Bronchial epithelial cell (primary cell): ENCODE measurements around the gene TMEM154. TPM values are rescaled to one million over a fixed set of nuclear protein-coding genes. Genes with fewer than 3 reads are reported as not detected.

Experiments used
- DNase-seq: peaks from one replicate; pipeline ENCODE4 v3.0.0-alpha.2; 2010; ENCODE audit warnings: low read depth
- FAIRE-seq: peaks from 2 replicates; lab custom pipeline; 2011; peaks lifted over from hg19 to GRCh38; lab: Jason Lieb, UNC
- H3K27me3 ChIP-seq: 2 replicates; pipeline ENCODE4 v1.5.1; 2011; ENCODE audit warnings: low read length; ENCODE audit not compliant: control insufficient read depth, insufficient read depth
- H3K36me3 ChIP-seq: 2 replicates; pipeline ENCODE4 v1.5.1; 2011; ENCODE audit warnings: low read length; ENCODE audit not compliant: control insufficient read depth, insufficient read depth
- H3K4me3 ChIP-seq: 2 replicates; pipeline ENCODE4 v1.5.1; 2011; ENCODE audit warnings: mild to moderate bottlenecking, low read depth, low read length, control low read depth
- total RNA-seq: library from RNA; depleted of rRNA; stranded (reverse); fragments of >200 nt; gene quantifications from 2 replicates; pipeline ENCODE4 v1.2.1, GENCODE V29; 2014
- TF ChIP-seq, protein P1 (sequence below): IDR thresholded peaks from 2 replicates; pipeline ENCODE4 v1.5.1; 2011; ENCODE audit warnings: mild to moderate bottlenecking, moderate library complexity, low read length, control low read depth, inconsistent platforms; ENCODE audit not compliant: insufficient read depth, severe bottlenecking

Gene TMEM154
- total RNA-seq, 1 donor from 2014 or later: 22.4 TPM

DNA sequence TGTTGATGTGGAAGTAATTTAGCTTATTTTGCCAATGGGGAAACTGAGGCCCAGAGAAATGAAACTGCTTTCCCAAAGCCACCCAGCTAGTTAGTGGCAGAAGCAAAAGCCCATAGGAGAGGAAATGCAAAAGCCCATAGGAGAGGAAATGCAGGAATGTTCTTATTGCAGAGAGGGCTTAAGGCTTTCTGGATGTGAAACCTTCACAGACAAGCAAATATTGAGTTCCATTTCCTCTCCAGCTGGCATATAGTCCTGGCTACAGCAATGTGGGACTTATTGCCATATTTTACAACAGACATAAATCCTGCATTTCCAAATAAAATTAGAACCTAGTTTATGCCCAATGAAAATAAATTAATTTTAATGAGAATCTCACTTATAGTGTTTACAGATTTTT, 69.7 kb downstream of the TMEM154 start:
- Histone ChIP-seq H3K36me3 (no peaks in the 10 kb centered on the region), H3K27me3 (no peaks in the 10 kb centered on the region), H3K4me3 (no peak overlapping the region)
- DNase-seq (no peak), FAIRE-seq (no peak)
- TF ChIP-seq, protein P1, sequence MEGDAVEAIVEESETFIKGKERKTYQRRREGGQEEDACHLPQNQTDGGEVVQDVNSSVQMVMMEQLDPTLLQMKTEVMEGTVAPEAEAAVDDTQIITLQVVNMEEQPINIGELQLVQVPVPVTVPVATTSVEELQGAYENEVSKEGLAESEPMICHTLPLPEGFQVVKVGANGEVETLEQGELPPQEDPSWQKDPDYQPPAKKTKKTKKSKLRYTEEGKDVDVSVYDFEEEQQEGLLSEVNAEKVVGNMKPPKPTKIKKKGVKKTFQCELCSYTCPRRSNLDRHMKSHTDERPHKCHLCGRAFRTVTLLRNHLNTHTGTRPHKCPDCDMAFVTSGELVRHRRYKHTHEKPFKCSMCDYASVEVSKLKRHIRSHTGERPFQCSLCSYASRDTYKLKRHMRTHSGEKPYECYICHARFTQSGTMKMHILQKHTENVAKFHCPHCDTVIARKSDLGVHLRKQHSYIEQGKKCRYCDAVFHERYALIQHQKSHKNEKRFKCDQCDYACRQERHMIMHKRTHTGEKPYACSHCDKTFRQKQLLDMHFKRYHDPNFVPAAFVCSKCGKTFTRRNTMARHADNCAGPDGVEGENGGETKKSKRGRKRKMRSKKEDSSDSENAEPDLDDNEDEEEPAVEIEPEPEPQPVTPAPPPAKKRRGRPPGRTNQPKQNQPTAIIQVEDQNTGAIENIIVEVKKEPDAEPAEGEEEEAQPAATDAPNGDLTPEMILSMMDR: no peak

DNA sequence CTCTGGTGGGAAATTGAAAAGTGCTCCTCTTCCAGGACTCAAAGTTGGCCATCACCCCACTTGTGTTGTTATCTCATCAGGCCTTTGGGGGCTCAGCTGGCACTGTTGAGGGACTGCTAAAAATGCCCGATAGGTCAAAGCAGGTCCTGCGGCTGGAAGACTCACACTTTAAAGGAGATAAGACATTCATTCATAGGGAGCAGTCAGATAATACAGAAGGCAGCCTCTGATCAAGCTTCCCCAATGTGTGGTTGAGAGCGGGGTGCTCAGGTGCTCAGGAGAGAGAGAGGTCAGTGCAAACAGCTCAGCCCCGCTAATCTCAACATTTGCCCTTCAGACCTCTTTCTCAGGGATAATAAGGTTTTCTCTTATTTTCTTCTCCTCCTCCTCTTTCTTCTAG, 70.3 kb downstream of the TMEM154 start:
- TF ChIP-seq, protein P1: no peak
- Histone ChIP-seq H3K27me3 (no peaks in the 10 kb centered on the region), H3K4me3 (no peak overlapping the region), H3K36me3 (no peaks in the 10 kb centered on the region)
- FAIRE-seq (no peak), DNase-seq (no peak)

DNA sequence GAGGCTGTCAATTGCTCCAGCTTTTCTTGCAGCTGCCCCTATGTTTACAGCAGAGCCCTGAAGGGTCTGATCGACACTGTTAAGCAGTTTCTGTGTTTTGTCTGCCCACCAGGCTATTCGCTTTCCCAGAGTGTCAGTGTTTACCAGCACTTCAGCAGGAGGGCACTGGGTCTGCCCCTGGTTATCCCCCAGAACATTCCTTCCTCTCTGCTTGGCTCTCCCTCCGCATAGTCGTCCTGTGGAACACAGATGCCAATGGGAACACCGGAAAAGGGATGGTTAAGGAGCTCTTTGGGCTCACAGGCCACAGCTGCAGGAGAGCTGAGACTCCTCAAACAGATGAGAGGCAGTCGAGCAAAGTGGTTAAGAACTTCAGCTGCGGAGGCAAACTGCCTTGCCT, 72.6 kb downstream of the TMEM154 start:
- Histone ChIP-seq H3K4me3 (no peak overlapping the region), H3K36me3 (no peaks in the 10 kb centered on the region), H3K27me3 (no peaks in the 10 kb centered on the region)
- TF ChIP-seq, protein P1: no peak
- DNase-seq: no peak
- FAIRE-seq: no peak

DNA sequence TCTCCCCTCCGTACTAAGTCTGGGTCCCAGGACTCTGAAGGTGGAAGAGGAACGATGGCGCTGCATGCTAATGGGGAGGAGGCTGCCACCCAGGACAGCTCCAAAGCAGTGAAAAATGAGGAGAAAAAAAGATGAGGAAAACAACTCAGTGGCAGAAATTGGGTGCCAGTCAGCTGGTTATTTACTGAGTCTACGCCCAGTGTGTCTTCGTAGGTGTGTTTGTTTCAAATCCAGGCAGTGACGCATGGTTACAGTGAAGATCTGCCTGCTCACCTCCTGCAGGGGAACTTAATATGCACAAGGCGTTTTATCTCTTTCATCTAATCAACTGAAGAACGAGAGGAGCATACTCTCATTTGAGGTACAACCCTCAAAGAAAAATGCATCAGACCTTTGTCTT, 73.0 kb downstream of the TMEM154 start:
- FAIRE-seq (peak; percentile 68), DNase-seq (no peak)
- no peak overlapping the region for H3K4me3 ChIP-seq
- no peaks in the 10 kb centered on the region for H3K36me3 ChIP-seq
- no peaks in the 10 kb centered on the region for H3K27me3 ChIP-seq
- TF ChIP-seq, protein P1: no peak

DNA sequence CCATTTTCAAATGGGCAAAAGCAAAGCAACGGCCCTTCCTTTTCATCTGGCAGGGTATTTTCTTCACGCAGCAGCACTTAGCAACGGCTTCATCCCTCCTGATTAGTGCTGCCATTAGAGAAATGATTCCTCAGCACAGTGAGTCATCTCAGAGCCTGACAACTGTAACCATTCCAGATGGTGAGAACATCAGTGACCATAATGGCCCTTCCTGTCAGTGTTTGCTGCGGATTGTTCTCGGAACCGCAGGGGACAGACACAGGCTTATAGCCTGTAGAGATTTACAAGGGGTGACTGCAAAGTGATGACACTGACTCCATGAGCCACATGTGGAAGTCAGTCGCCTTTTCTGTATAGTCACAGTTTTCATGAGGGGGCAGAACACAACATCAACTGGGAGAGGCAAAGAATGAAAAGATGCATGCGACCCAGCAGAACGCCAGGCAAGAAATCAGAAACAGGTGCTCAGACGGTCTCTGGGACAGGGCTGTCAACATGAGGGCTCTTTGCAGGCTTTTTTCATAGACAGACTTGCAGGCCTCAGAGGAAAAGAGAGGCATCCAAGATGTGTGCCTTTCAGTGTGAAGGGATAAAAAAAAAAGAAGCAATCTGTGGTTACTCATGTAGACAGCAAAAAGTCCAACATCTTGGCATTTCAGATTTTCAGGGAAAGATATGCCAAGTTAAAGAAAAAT, 74.0 kb downstream of the TMEM154 start:
- TF ChIP-seq, protein P1: no peak
- DNase-seq (peak; percentile 23), FAIRE-seq (no peak)
- H3K27me3 ChIP-seq: no peaks in the 10 kb centered on the region
- no peaks in the 10 kb centered on the region for H3K36me3 ChIP-seq
- H3K4me3 ChIP-seq: no peak overlapping the region

DNA sequence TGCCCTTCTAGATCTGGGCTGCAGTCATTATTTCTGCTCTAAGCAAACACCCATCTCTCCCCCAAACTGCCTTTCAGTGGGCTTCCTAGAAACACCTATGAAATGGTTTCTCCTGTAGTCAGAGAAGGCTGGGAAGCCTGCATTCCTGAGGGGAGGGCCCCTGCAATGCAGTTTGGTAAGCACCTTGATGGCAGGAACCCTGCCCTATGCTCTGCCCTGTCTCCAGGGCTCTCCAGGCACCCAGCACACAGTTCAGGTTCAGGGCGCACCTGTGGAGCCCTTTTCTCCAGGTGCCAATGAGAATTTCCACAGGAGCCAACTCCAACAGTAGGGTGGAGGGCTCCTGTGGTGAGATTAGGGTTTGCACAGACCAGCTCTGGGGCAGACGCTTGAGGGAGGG, 74.8 kb downstream of the TMEM154 start:
- no peaks in the 10 kb centered on the region for H3K36me3 ChIP-seq
- no peaks in the 10 kb centered on the region for H3K27me3 ChIP-seq
- FAIRE-seq (no peak), DNase-seq (no peak)
- H3K4me3 ChIP-seq: no peak overlapping the region
- TF ChIP-seq, protein P1: no peak
